OCI-LY1 (cell line): ENCODE results near the gene NKAIN4.

Experiments used
- H2AFZ ChIP-seq: fragments of 200-600 bp; sonication (generic), shearing (Covaris generic); 2 replicates; pipeline ENCODE4 v1.6.0; 2014; ENCODE audit warnings: antibody characterized with exemption, mild to moderate bottlenecking, low read length
- H3F3A ChIP-seq: fragments of 200-600 bp; sonication (generic), shearing (Covaris generic); 2 replicates; pipeline ENCODE4 v1.6.0; 2014; ENCODE audit warnings: mild to moderate bottlenecking, antibody characterized with exemption, low read length, moderate library complexity; ENCODE audit not compliant: insufficient read depth
- H3K27ac ChIP-seq: fragments of 200-600 bp; sonication (generic); 2 replicates; pipeline ENCODE4 v1.5.1; 2014; ENCODE audit warnings: low read length, mixed run types, mild to moderate bottlenecking, low read depth; ENCODE audit not compliant: poor library complexity, severe bottlenecking
- H3K27me3 ChIP-seq: fragments of 200-600 bp; sonication (generic); 2 replicates; pipeline ENCODE4 v1.6.0; 2014; ENCODE audit warnings: antibody characterized with exemption, mild to moderate bottlenecking, low read length, moderate library complexity; ENCODE audit not compliant: insufficient read depth
- H3K36me3 ChIP-seq: fragments of 200-600 bp; sonication (generic); 2 replicates; pipeline ENCODE4 v1.6.1; 2014; ENCODE audit warnings: mild to moderate bottlenecking, antibody characterized with exemption, low read length, moderate library complexity, mixed read lengths; ENCODE audit not compliant: insufficient read depth
- H3K4me1 ChIP-seq: fragments of 200-600 bp; sonication (generic); 2 replicates; pipeline ENCODE4 v1.5.1; 2014; ENCODE audit warnings: mild to moderate bottlenecking, low read length, moderate library complexity; ENCODE audit not compliant: insufficient read depth, severe bottlenecking
- H3K4me2 ChIP-seq: fragments of 200-600 bp; sonication (generic), shearing (Covaris generic); 2 replicates; pipeline ENCODE4 v1.6.1; 2014; ENCODE audit warnings: low read length
- H3K4me3 ChIP-seq: fragments of 200-600 bp; sonication (generic); 2 replicates; pipeline ENCODE4 v1.5.1; 2014; ENCODE audit warnings: low read length, low read depth, mild to moderate bottlenecking, mixed read lengths; ENCODE audit not compliant: poor library complexity, severe bottlenecking
- H3K79me2 ChIP-seq: fragments of 200-600 bp; shearing (Covaris generic); 2 replicates; pipeline ENCODE4 v1.6.1; 2016; ENCODE audit warnings: mixed run types, low read length, mixed read lengths; ENCODE audit not compliant: insufficient read depth
- H3K9ac ChIP-seq: fragments of 200-600 bp; sonication (generic), shearing (Covaris generic); 2 replicates; pipeline ENCODE4 v1.6.1; 2014; ENCODE audit warnings: mild to moderate bottlenecking, low read length, mixed read lengths
- H3K9me2 ChIP-seq: fragments of 200-600 bp; sonication (generic), shearing (Covaris generic); 2 replicates; pipeline ENCODE4 v1.6.1; 2014; ENCODE audit warnings: low read depth, mild to moderate bottlenecking, low read length, mixed read lengths
- H3K9me3 ChIP-seq: fragments of 200-600 bp; shearing (Covaris generic); 2 replicates; pipeline ENCODE4 v1.6.1; 2014; ENCODE audit warnings: low read length, mixed read lengths
- H4K20me1 ChIP-seq: fragments of 200-600 bp; sonication (generic), shearing (Covaris generic); 2 replicates; pipeline ENCODE4 v1.6.0; 2016; ENCODE audit warnings: mild to moderate bottlenecking, low read length; ENCODE audit not compliant: insufficient read depth
- EZH2 ChIP-seq: fragments of 200-600 bp; sonication (generic), shearing (Covaris generic); IDR thresholded peaks from 2 replicates; pipeline ENCODE4 v1.8.0; 2017; ENCODE audit warnings: borderline replicate concordance, mixed run types, mild to moderate bottlenecking, antibody characterized with exemption, low read length, moderate library complexity, mixed read lengths
- TF ChIP-seq, protein P1 (sequence below): fragments of 200-600 bp; sonication (generic), shearing (Covaris generic); IDR thresholded peaks from 2 replicates; pipeline ENCODE4 v1.5.1; 2017; ENCODE audit warnings: mild to moderate bottlenecking, antibody characterized with exemption, low read length, moderate library complexity, mixed read lengths

The NKAIN4 gene

DNA sequence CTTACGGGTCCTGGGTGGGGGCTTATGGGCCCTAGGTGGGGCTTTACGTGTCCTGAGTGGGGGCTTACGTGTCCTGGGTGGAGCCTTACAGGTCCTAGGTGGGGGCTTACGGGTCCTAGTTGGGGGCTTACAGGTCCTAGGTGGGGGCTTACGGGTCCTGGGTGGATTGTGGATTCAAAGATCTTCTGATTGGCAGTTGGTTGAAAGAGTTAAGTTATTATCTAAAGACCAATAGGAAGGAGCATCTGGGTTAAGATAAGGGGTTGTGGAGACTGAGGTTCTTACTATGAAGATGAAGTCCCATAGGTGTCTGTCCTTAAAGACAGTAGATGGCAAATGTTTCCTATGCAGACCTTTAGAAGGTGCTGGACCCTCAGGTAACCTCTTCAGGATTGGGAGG, 27.0 kb downstream of the NKAIN4 start:
- Histone ChIP-seq H3K9me3 (no peaks in the 10 kb centered on the region), H3K36me3 (no peaks in the 10 kb centered on the region), H3K4me1 (no peaks in the 10 kb centered on the region), H3K4me2 (no peak overlapping the region), H3K9me2 (no peaks in the 10 kb centered on the region), H3K9ac (no peak overlapping the region), H3K79me2 (no peaks in the 10 kb centered on the region), H4K20me1 (no peaks in the 10 kb centered on the region), H2AFZ (no peak overlapping the region), H3K27ac (no peak overlapping the region), H3K27me3 (peaks cover 13% of the 10 kb centered on the region), H3K4me3 (no peak overlapping the region), H3F3A (no peaks in the 10 kb centered on the region)
- no peak for TF ChIP-seq EZH2
- TF ChIP-seq, protein P1, sequence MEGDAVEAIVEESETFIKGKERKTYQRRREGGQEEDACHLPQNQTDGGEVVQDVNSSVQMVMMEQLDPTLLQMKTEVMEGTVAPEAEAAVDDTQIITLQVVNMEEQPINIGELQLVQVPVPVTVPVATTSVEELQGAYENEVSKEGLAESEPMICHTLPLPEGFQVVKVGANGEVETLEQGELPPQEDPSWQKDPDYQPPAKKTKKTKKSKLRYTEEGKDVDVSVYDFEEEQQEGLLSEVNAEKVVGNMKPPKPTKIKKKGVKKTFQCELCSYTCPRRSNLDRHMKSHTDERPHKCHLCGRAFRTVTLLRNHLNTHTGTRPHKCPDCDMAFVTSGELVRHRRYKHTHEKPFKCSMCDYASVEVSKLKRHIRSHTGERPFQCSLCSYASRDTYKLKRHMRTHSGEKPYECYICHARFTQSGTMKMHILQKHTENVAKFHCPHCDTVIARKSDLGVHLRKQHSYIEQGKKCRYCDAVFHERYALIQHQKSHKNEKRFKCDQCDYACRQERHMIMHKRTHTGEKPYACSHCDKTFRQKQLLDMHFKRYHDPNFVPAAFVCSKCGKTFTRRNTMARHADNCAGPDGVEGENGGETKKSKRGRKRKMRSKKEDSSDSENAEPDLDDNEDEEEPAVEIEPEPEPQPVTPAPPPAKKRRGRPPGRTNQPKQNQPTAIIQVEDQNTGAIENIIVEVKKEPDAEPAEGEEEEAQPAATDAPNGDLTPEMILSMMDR = no peak

DNA sequence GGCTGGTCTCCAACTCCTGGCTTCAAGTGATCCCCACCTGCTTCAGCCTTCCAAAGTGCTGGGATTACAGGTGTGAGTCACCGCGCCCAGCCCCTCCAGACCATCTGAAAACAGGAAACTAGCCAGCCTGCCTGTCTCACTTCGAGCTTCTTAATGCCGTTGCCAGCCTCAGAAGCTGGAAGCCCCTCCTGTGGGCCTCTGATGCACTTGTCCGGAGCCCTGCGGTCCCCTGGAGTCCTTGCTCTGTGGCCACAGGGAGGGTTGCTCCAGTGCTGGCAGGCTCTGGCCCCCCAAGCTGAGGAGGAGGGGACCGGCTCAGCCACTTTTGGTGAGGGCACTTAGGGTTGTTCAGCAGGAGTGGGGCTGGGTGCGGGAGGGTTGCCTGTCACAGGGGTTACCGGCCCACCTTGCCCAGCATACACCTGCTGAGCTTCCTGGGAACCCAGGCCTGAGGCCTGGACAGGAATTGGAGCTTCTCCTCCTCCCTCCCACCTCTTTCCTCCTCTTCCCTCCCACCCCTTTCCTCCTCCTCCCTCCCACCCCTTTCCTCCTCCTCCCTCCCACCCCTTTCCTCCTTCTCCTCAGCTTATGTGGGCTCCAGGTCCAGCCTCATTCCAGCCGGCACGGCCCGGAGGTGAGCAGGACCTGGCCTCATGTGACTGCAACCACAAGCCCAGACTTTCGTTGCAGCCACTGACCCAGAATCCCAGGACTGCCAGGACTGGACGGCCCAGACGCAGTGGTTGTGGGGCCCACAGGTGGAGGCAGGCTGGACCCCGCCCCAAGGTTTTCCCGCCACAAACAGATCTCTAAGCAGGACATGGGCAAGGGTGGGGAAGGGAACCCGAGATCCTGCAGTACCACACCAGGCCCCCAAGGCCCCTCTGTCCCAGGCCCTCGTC, 28.0 kb downstream of the NKAIN4 start:
- H3K4me1 ChIP-seq = no peaks in the 10 kb centered on the region
- H3F3A ChIP-seq = no peaks in the 10 kb centered on the region
- no peaks in the 10 kb centered on the region for H3K79me2 ChIP-seq
- peaks cover 13% of the 10 kb centered on the region for H3K27me3 ChIP-seq
- H3K9me2 ChIP-seq = no peaks in the 10 kb centered on the region
- H2AFZ ChIP-seq = no peak overlapping the region
- no peaks in the 10 kb centered on the region for H3K9me3 ChIP-seq
- TF ChIP-seq EZH2 = no peak
- TF ChIP-seq, protein P1 = no peak
- H3K27ac ChIP-seq = no peak overlapping the region
- no peaks in the 10 kb centered on the region for H3K36me3 ChIP-seq
- H3K4me3 ChIP-seq = no peak overlapping the region
- no peaks in the 10 kb centered on the region for H4K20me1 ChIP-seq
- H3K9ac ChIP-seq = no peak overlapping the region
- no peak overlapping the region for H3K4me2 ChIP-seq

DNA sequence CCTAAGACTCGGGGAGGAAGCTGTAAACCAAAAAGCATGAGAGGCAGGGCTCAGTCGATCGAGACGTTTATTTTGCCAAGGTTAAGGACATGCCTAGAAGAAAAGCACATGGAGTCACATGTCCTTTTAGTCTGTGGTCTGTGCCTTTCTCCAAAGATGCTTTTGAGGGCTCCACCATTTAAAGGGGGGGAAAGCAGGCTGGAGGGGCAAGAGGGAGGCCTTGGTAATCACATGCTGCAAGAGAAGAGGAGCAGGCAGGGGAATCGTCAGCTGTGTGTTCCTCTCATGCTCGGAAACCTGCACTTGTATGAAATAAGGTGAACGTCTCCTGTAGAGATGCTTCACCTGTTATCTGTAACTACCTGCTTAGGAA, 29.2 kb downstream of the NKAIN4 start:
- no peaks in the 10 kb centered on the region for H3F3A ChIP-seq
- no peaks in the 10 kb centered on the region for H3K9me2 ChIP-seq
- peaks cover 13% of the 10 kb centered on the region for H3K27me3 ChIP-seq
- H3K4me2 ChIP-seq = no peak overlapping the region
- H3K79me2 ChIP-seq = no peaks in the 10 kb centered on the region
- H3K9me3 ChIP-seq = no peaks in the 10 kb centered on the region
- no peak overlapping the region for H3K27ac ChIP-seq
- no peak for TF ChIP-seq EZH2
- TF ChIP-seq, protein P1 = no peak
- no peak overlapping the region for H2AFZ ChIP-seq
- no peaks in the 10 kb centered on the region for H4K20me1 ChIP-seq
- H3K36me3 ChIP-seq = no peaks in the 10 kb centered on the region
- H3K4me3 ChIP-seq = no peak overlapping the region
- no peaks in the 10 kb centered on the region for H3K4me1 ChIP-seq
- H3K9ac ChIP-seq = no peak overlapping the region
